K562 treated with DMSO at 1 percent for 48 hours (cell line): Measurements from ENCODE around the gene SCT. TPM values are rescaled to one million over a fixed set of nuclear protein-coding genes. Genes with fewer than 3 reads are reported as not detected.

Experiments
- total RNA-seq: library from RNA; unstranded; fragments of 300-600 nt; gene quantifications from 2 replicates; pipeline ENCODE4 v1.2.3, GENCODE V29; 2022; ENCODE audit warnings: low replicate concordance; ENCODE audit errors: extremely low read depth

The SCT gene, protein sequence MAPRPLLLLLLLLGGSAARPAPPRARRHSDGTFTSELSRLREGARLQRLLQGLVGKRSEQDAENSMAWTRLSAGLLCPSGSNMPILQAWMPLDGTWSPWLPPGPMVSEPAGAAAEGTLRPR
- not detected in 2 replicates for total RNA-seq

DNA sequence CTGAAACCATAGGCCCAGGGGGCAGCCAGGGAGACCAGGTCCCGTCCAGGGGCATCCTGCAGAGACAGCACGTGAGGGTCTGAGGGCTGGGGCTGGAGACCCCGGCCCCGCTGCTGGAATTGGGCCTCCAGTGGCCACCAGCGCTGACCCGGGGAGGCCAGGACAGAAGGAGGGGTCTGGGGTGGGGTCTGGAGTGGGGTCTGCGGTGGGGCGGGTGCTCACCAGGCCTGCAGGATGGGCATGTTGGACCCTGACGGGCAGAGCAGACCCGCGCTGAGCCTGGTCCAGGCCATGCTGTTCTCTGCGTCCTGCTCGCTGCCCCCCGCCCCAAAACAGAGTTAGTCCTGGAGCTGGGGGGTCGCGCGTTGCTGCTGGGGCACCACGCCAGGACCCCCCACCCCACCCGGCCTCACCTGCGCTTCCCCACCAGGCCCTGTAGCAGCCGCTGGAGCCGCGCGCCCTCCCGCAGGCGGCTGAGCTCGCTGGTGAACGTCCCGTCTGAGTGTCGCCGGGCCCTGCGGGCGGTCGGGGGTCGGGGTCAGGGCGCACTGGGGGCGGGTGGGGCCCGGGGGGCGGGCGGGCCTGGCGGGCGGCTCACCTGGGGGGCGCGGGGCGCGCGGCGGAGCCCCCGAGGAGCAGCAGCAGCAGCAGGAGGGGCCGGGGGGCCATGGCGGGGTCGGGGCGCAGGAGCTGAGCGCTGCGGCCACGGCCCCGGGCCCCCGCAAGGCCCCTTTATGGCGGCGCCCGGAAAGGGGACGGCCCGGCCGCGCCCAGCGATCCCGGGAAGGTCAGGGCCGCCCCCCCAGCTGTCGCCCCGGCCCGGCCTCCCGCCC is at the start of gene SCT:
Gene SCT, minus strand, starts transcription at position 707 of the 833 bp plus-strand sequence. Its CDS starts 38 bp downstream, at position 669.

DNA sequence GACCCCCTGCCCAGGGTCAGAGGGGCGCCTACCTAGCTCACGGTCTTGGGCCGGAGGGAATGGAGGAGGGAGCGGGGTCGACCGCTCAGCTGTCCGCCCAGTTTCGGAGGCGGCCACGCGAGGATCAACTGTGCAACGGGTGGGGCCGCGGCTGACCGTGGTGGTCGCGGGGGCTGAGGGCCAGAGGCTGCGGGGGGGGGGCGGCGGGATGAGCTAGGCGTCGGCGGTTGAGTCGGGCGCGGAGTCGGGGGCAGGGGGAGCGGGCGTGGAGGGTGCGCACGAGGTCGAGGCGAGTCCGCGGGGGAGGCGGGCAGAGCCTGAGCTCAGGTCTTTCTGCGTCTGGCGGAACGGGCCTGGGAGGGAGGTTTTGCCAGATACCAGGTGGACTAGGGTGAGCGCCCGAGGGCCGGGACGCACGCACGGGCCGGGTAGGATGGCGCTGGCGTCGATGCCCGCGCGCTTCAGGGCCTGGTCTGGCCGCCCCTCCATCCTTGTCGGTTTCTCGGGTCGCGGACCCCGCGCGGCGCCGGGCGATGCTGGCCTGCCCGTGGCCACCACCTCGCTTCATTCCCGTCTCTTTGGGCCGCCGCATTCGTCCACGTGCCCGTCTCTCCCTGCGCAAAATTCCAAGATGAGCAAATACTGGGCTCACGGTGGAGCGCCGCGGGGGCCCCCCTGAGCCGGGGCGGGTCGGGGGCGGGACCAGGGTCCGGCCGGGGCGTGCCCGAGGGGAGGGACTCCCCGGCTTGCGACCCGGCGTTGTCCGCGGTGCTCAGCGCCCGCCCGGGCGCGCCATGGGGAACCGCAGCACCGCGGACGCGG is 9.7 kb upstream of the SCT start, which contains the start of gene DRD4:
Gene DRD4, plus strand, starts transcription at position 759 of the 822 bp plus-strand sequence. Its CDS starts 36 bp downstream, at position 795.

DNA sequence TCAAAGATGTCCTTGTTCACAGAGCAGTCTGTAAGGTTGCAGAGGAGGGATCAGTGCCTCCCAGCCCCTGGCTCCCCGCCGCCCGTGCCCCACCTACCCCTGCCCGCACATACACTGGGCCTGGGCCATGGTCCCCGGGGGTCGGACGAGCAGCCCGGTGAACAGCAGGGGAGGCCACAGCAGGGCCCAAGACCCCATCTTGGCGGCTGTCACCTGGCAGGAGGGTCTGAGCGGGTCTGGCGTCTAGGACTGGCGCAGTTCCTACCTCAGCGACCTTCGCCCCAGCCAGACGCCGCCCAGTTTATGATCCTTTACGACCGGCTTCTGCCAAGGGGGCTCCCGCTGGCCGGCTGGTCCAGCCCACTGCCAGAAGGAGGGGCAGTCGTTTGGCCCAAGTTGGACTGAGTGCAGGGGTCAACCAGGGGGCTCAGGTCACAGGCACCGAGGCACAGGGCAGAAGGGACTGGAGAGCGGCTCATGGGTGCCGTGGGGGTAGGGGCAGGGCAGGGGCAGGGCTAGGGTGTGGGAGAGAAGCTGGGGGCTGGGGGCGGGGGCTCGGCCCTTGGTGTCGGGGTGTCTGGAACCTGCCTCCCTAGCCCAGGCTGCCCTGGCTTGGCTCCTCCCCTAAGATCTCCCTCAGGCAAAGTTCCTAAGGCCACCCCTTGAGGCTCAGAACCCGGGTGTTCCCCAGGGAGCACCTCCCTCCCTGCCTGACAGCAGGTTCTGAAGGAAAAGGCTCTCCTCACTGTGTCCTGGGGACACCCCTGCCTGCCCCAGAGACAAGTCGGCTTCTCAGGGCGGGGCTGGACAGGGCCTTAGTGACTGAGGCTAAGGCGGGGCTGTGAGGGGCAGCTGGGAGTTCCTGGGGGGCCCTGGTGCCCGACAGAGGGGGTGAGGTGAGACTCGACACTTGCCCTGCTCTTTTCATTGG is 2.0 kb downstream of the SCT start, which contains the start of gene CDHR5:
Gene CDHR5, minus strand, starts transcription at position 251 of the 931 bp plus-strand sequence. Its CDS starts 53 bp downstream, at position 198.

DNA sequence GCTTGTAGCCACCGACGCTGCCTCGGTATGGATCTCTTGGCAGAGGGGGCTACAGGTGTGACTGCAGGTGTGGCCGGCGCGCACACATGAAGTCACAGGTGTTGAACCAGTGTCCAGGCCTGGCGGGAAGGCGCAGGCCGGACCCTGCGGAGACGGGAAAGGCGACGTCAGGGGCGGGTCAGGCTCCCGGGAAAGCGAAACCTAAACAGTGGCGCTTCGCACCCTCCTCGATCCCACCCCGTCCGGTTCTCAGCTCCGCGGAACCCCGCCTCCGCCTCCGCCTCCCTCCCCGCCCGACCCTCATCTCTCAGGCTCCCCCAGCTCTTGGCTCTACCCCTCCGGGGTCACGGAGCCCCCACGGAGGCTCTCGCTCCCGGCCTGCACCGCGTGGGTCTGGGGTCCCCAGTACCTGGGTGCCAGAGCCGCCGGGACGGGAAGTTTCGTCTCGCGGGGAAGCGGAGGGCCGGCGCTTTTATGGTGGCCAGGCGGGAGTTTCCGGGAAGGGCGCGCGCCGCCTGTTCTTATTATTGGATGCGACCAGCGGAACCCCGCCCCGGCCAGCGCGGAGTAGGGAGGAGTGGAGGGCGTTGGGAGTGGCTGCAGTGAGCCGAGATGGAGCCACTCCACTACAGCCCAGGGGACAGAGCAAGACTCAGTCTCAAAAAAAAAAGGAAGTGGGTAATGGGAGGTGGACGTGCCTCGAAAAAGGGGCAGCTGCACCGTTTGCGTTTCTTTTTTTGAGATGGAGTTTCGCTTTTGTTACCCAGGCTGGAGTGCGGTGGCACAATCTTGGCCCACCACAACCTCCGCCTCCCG is 11.3 kb downstream of the SCT start, which contains the start of gene IRF7:
Gene IRF7, minus strand, starts transcription at position 447 of the 816 bp plus-strand sequence. CDS start 586 bp downstream, outside the sequence.

Other genes starting within 250 kb of the SCT start
- gene PKP3, start 233.0 kb downstream of the SCT start, total RNA-seq: not detected in 2 replicates
- gene SIGIRR, start 212.2 kb downstream of the SCT start, total RNA-seq: not detected in 2 replicates
- gene ANO9, start 185.2 kb downstream of the SCT start, total RNA-seq: not detected in 2 replicates
- gene PTDSS2, start 176.9 kb downstream of the SCT start, total RNA-seq: not detected in 2 replicates
- not detected in 2 replicates for gene RNH1, start 119.9 kb downstream of the SCT start, total RNA-seq
- not detected in 2 replicates for gene HRAS, start 91.6 kb downstream of the SCT start, total RNA-seq
- not detected in 2 replicates for gene LRRC56, start 89.7 kb downstream of the SCT start, total RNA-seq
- gene LMNTD2, start 66.4 kb downstream of the SCT start, total RNA-seq: not detected in 2 replicates
- not detected in 2 replicates for gene RASSF7, start 66.2 kb downstream of the SCT start, total RNA-seq
- gene PHRF1, start 50.7 kb downstream of the SCT start, total RNA-seq: not detected in 2 replicates
- gene IRF7, start 11.2 kb downstream of the SCT start, total RNA-seq: not detected in 2 replicates
- gene CDHR5, start 2.2 kb downstream of the SCT start, total RNA-seq: not detected in 2 replicates
- gene DRD4, start 10.1 kb upstream of the SCT start, total RNA-seq: not detected in 2 replicates
- not detected in 2 replicates for gene DEAF1, start 68.0 kb upstream of the SCT start, total RNA-seq
- not detected in 2 replicates for gene TMEM80, start 68.6 kb upstream of the SCT start, total RNA-seq
- not detected in 2 replicates for gene EPS8L2, start 79.0 kb upstream of the SCT start, total RNA-seq
- 394 TPM in 1 of 2 replicates, not detected in the other for gene TALDO1, start 120.3 kb upstream of the SCT start, total RNA-seq
- not detected in 2 replicates for gene GATD1, start 150.3 kb upstream of the SCT start, total RNA-seq
- not detected in 2 replicates for gene CEND1, start 162.9 kb upstream of the SCT start, total RNA-seq
- not detected in 2 replicates for gene SLC25A22, start 171.1 kb upstream of the SCT start, total RNA-seq
- gene PIDD1, start 178.1 kb upstream of the SCT start, total RNA-seq: not detected in 2 replicates
- gene RPLP2, start 182.8 kb upstream of the SCT start, total RNA-seq: not detected in 2 replicates
- gene PNPLA2, start 191.7 kb upstream of the SCT start, total RNA-seq: 265 TPM in 1 of 2 replicates, not detected in the other
- not detected in 2 replicates for gene CRACR2B, start 200.7 kb upstream of the SCT start, total RNA-seq
- 775 TPM in 1 of 2 replicates, not detected in the other for gene CD151, start 205.8 kb upstream of the SCT start, total RNA-seq
- gene POLR2L, start 215.3 kb upstream of the SCT start, total RNA-seq: not detected in 2 replicates
- not detected in 2 replicates for gene TSPAN4, start 215.7 kb upstream of the SCT start, total RNA-seq